MM.1S (cell line): ENCODE results near the gene GDI1.

ENCODE experiments used
- EZH2 ChIP-seq: fragments of 300-600 bp; sonication (generic); optimal IDR thresholded peaks from 2 replicates; pipeline ENCODE3; 2017; ENCODE audit warnings: low read depth, mild to moderate bottlenecking, antibody characterized with exemption, low read length, mixed read lengths
- EZH2phosphoT487 ChIP-seq: fragments of 300-600 bp; sonication (generic); IDR thresholded peaks from 2 replicates; pipeline ENCODE4 v1.6.1; 2018; ENCODE audit warnings: antibody characterized with exemption, low read length
- TF ChIP-seq, protein P1 (sequence below): fragments of 300-600 bp; sonication (generic); IDR thresholded peaks from 2 replicates; pipeline ENCODE4 v1.5.1; 2016; ENCODE audit warnings: antibody characterized with exemption, low read length, mixed read lengths

DNA sequence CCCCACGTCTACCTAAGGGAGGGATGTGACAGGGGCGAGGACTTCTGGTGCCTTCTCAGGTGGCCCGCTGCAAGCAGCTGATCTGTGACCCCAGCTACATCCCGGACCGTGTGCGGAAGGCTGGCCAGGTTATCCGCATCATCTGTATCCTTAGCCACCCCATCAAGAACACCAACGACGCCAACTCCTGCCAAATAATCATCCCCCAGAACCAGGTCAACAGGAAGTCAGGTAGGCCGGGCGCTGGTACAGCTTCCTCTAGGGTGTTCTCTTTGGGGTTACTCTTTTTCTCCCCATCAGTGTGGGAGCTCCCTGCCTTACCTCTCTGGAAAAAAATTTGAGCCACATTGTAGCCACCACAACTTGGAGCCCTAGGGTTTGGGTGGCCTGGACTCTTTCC lies 4.6 kb downstream of the GDI1 start:
- TF ChIP-seq, protein P1, sequence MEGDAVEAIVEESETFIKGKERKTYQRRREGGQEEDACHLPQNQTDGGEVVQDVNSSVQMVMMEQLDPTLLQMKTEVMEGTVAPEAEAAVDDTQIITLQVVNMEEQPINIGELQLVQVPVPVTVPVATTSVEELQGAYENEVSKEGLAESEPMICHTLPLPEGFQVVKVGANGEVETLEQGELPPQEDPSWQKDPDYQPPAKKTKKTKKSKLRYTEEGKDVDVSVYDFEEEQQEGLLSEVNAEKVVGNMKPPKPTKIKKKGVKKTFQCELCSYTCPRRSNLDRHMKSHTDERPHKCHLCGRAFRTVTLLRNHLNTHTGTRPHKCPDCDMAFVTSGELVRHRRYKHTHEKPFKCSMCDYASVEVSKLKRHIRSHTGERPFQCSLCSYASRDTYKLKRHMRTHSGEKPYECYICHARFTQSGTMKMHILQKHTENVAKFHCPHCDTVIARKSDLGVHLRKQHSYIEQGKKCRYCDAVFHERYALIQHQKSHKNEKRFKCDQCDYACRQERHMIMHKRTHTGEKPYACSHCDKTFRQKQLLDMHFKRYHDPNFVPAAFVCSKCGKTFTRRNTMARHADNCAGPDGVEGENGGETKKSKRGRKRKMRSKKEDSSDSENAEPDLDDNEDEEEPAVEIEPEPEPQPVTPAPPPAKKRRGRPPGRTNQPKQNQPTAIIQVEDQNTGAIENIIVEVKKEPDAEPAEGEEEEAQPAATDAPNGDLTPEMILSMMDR, result no peak
- TF ChIP-seq EZH2 (no peak), EZH2phosphoT487 (no peak)
